Neural progenitor cell (in vitro differentiated cells): ENCODE measurements around the gene SNAI3. TPM values are rescaled to one million over a fixed set of nuclear protein-coding genes. Genes with fewer than 3 reads are reported as not detected.

Source experiments
- DNase-seq: peaks from one replicate; pipeline ENCODE4 v3.0.0-alpha.2; 2016; ENCODE audit warnings: low spot score
- H2AFZ ChIP-seq: fragments of 200-600 bp; sonication (generic); replicated peaks from 2 replicates; pipeline ENCODE4 v1.6.1; 2016; ENCODE audit warnings: antibody characterized with exemption
- H3F3A ChIP-seq: fragments of 200-600 bp; sonication (generic); 2 replicates; pipeline ENCODE4 v1.6.1; 2016; ENCODE audit warnings: antibody characterized with exemption, low read depth
- H3K27ac ChIP-seq: fragments of 200-600 bp; sonication (generic); 2 replicates; pipeline ENCODE4 v1.5.1; 2016; ENCODE audit warnings: mild to moderate bottlenecking
- H3K27me3 ChIP-seq: fragments of 200-600 bp; sonication (generic); 2 replicates; pipeline ENCODE4 v1.6.1; 2016; ENCODE audit warnings: mild to moderate bottlenecking, moderate library complexity
- H3K36me3 ChIP-seq: fragments of 200-600 bp; sonication (generic); 2 replicates; pipeline ENCODE4 v1.5.1; 2016
- H3K4me1 ChIP-seq: fragments of 200-600 bp; sonication (generic); 2 replicates; pipeline ENCODE4 v1.6.1; 2016; ENCODE audit warnings: mixed run types
- H3K4me2 ChIP-seq: fragments of 200-600 bp; sonication (generic); 2 replicates; pipeline ENCODE4 v1.6.1; 2016
- H3K4me3 ChIP-seq: fragments of 200-600 bp; sonication (generic); 2 replicates; pipeline ENCODE4 v1.5.1; 2016
- H3K79me2 ChIP-seq: fragments of 200-600 bp; sonication (generic); 2 replicates; pipeline ENCODE4 v1.6.1; 2016; ENCODE audit warnings: low read depth
- H3K9ac ChIP-seq: fragments of 200-600 bp; sonication (generic); 2 replicates; pipeline ENCODE4 v1.6.1; 2016
- H3K9me3 ChIP-seq: fragments of 200-600 bp; sonication (generic); 2 replicates; pipeline ENCODE4 v1.5.1; 2016; ENCODE audit warnings: low read depth
- H4K20me1 ChIP-seq: fragments of 200-600 bp; sonication (generic); 2 replicates; pipeline ENCODE4 v1.6.1; 2016; ENCODE audit warnings: low read depth
- H3K27ac Mint-ChIP-seq: 3 replicates; pipeline ENCODE4 v1.8.0; 2021; ENCODE audit warnings: mixed read lengths
- H3K27me3 Mint-ChIP-seq: 2 replicates; pipeline ENCODE4 v1.8.0; 2022; ENCODE audit warnings: low read depth, mild to moderate bottlenecking, inconsistent platforms, moderate library complexity, mixed read lengths; ENCODE audit not compliant: insufficient read depth
- H3K36me3 Mint-ChIP-seq: 3 replicates; pipeline ENCODE4 v1.8.0; 2021; ENCODE audit warnings: mixed read lengths
- H3K4me1 Mint-ChIP-seq: 3 replicates; pipeline ENCODE4 v1.8.0; 2021; ENCODE audit warnings: mixed read lengths
- H3K4me3 Mint-ChIP-seq: 3 replicates; pipeline ENCODE4 v1.8.0; 2021; ENCODE audit warnings: mild to moderate bottlenecking, moderate library complexity, mixed read lengths
- H3K9me3 Mint-ChIP-seq: 3 replicates; pipeline ENCODE4 v1.8.0; 2020; ENCODE audit warnings: mixed read lengths
- EZH2 ChIP-seq: fragments of 200-600 bp; sonication (generic); IDR thresholded peaks from 2 replicates; pipeline ENCODE4 v1.6.1; 2017; ENCODE audit warnings: antibody characterized with exemption, mild to moderate bottlenecking, moderate library complexity
- EZH2phosphoT487 ChIP-seq: fragments of 200-600 bp; sonication (generic); IDR thresholded peaks from 2 replicates; pipeline ENCODE4 v1.6.1; 2017; ENCODE audit warnings: antibody characterized with exemption
- total RNA-seq: library from RNA; depleted of rRNA; stranded (reverse); fragments of >200 nt; gene quantifications from 2 replicates; pipeline ENCODE4 v1.2.3, GENCODE V29; 2015; ENCODE audit warnings: low replicate concordance
- TF ChIP-seq, protein P1 (sequence below): fragments of 200-600 bp; sonication (generic); IDR thresholded peaks from 2 replicates; pipeline ENCODE4 v1.5.1; 2017; ENCODE audit warnings: antibody characterized with exemption, mild to moderate bottlenecking

Gene SNAI3
- total RNA-seq, 1 donor from 2014 or later, result not detected

- no peaks in the 10 kb centered on the region for H3K4me1 Mint-ChIP-seq
- Histone ChIP-seq H3K27ac (no peak overlapping the region), H3K4me2 (no peak overlapping the region), H3K9ac (no peak overlapping the region), H3K36me3 (no peaks in the 10 kb centered on the region), H3K79me2 (no peaks in the 10 kb centered on the region), H4K20me1 (no peaks in the 10 kb centered on the region), H2AFZ (no peak overlapping the region), H3K9me3 (no peaks in the 10 kb centered on the region), H3K4me1 (no peaks in the 10 kb centered on the region), H3F3A (no peaks in the 10 kb centered on the region), H3K4me3 (no peak overlapping the region), H3K27me3 (no peaks in the 10 kb centered on the region)
- no peaks in the 10 kb centered on the region for H3K9me3 Mint-ChIP-seq
- H3K4me3 Mint-ChIP-seq, result no peak overlapping the region
- no peak for DNase-seq
- TF ChIP-seq, protein P1, sequence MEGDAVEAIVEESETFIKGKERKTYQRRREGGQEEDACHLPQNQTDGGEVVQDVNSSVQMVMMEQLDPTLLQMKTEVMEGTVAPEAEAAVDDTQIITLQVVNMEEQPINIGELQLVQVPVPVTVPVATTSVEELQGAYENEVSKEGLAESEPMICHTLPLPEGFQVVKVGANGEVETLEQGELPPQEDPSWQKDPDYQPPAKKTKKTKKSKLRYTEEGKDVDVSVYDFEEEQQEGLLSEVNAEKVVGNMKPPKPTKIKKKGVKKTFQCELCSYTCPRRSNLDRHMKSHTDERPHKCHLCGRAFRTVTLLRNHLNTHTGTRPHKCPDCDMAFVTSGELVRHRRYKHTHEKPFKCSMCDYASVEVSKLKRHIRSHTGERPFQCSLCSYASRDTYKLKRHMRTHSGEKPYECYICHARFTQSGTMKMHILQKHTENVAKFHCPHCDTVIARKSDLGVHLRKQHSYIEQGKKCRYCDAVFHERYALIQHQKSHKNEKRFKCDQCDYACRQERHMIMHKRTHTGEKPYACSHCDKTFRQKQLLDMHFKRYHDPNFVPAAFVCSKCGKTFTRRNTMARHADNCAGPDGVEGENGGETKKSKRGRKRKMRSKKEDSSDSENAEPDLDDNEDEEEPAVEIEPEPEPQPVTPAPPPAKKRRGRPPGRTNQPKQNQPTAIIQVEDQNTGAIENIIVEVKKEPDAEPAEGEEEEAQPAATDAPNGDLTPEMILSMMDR, result no peak
- no peak for TF ChIP-seq EZH2phosphoT487
- H3K27me3 Mint-ChIP-seq, result peaks cover 4% of the 10 kb centered on the region
- no peaks in the 10 kb centered on the region for H3K36me3 Mint-ChIP-seq
- no peak overlapping the region for H3K27ac Mint-ChIP-seq
These were observed 10.1 kb upstream of the SNAI3 start for GRCh38 chr16:88696441-88696840.

DNA sequence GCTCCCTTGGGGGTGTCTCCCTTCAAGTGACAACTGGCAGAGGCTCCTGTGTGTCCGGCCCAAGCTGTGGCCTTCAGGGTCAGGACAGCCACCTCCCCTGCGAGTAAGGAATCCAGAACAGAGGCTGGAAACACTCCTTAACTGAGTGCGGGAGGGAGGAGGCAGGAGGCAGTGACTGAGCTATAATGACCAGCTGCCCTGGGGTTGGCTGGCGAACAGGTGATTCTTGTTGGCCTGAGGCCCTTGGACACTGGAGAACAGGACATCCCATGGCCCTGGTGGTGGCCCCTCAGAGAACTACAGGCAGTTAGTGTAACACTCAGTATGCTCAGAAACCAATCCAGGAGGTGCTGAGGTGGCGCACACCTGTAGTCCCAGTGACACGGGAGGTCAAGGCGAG is 9.4 kb upstream of the SNAI3 start:
- H3K4me1 Mint-ChIP-seq, result no peaks in the 10 kb centered on the region
- TF ChIP-seq EZH2phosphoT487 (no peak), EZH2 (no peak)
- TF ChIP-seq, protein P1, result no peak

DNA sequence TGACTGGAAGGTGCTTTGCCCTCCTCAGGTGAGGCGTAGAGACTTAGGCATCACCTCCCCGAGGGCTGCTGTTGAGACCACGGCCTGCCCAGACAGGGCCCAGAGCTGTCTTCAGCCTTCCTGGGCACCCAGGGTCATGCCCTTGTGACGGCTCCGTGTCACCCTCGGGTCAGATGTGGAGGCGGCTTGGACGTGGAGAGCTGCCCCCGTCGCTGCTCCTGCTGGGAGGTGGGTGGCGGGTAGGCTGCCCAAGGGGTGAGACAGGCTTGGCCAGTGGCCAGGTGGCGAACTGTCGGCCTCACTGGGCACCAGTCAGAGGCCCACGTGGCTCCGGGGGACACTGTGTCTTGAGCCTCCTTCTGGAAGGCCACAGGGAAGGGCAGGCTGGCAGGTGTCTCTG is 8.9 kb upstream of the SNAI3 start:
- no peak overlapping the region for H3K4me3 Mint-ChIP-seq
- no peaks in the 10 kb centered on the region for H3K9me3 Mint-ChIP-seq
- TF ChIP-seq EZH2phosphoT487 (no peak), EZH2 (no peak)
- TF ChIP-seq, protein P1, result no peak
- H3F3A ChIP-seq, result no peaks in the 10 kb centered on the region
- H4K20me1 ChIP-seq, result no peaks in the 10 kb centered on the region
- H3K9me3 ChIP-seq, result no peaks in the 10 kb centered on the region
- no peaks in the 10 kb centered on the region for H3K27me3 ChIP-seq
- H3K27me3 Mint-ChIP-seq, result peaks cover 4% of the 10 kb centered on the region
- no peaks in the 10 kb centered on the region for H3K4me1 Mint-ChIP-seq
- no peak overlapping the region for H3K27ac Mint-ChIP-seq
- H3K4me1 ChIP-seq, result no peaks in the 10 kb centered on the region
- H3K36me3 ChIP-seq, result no peaks in the 10 kb centered on the region
- no peak overlapping the region for H3K4me2 ChIP-seq
- no peak overlapping the region for H3K9ac ChIP-seq
- no peak overlapping the region for H3K27ac ChIP-seq
- no peak for DNase-seq
- H3K79me2 ChIP-seq, result no peaks in the 10 kb centered on the region
- H3K36me3 Mint-ChIP-seq, result no peaks in the 10 kb centered on the region
- no peak overlapping the region for H2AFZ ChIP-seq
- no peak overlapping the region for H3K4me3 ChIP-seq

More for the DNA sequence above, 9.4 kb upstream of the SNAI3 start:
- no peak overlapping the region for H3K9ac ChIP-seq
- Mint-ChIP-seq H3K36me3 (no peaks in the 10 kb centered on the region), H3K4me3 (no peak overlapping the region), H3K27ac (no peak overlapping the region), H3K9me3 (no peaks in the 10 kb centered on the region), H3K27me3 (peaks cover 4% of the 10 kb centered on the region)
- no peaks in the 10 kb centered on the region for H3K4me1 ChIP-seq
- H3K27ac ChIP-seq, result no peak overlapping the region
- no peaks in the 10 kb centered on the region for H3K36me3 ChIP-seq
- no peaks in the 10 kb centered on the region for H4K20me1 ChIP-seq
- H3K4me3 ChIP-seq, result no peak overlapping the region
- no peaks in the 10 kb centered on the region for H3F3A ChIP-seq
- no peak overlapping the region for H2AFZ ChIP-seq
- no peaks in the 10 kb centered on the region for H3K9me3 ChIP-seq
- H3K79me2 ChIP-seq, result no peaks in the 10 kb centered on the region
- H3K27me3 ChIP-seq, result no peaks in the 10 kb centered on the region
- H3K4me2 ChIP-seq, result no peak overlapping the region
- no peak for DNase-seq
